ENCODE results near the gene MON1A. TPM values are rescaled to one million over a fixed set of nuclear protein-coding genes. Genes with fewer than 3 reads are reported as not detected.

MON1A gene
- total RNA-seq, 2 donors from 2014 or later: 4.5 to 14.9 TPM

DNA sequence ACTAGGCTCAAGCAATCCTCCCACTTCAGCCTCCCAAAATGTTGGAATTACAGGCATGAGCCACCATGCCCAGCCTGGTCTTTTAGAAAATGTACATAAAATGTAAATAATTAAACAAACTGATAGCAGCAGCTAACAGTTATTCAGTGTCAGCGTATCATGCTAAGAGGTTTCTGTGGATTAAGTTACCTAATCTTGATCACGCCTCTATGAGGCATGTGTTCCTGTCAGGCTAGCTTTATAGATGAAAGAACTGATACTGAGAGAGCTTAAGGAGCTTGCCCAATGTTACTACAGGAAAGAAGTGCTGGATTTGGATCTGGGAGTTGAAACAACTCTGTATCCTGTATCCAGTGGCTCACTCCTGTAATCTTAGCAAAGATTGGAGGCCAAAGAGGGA lies 14.7 kb downstream of the MON1A start:
- intact Hi-C loops (cut with DNase I): no loop called here
- no peak overlapping the region for H3K4me3 ChIP-seq
- TF ChIP-seq, protein P1, sequence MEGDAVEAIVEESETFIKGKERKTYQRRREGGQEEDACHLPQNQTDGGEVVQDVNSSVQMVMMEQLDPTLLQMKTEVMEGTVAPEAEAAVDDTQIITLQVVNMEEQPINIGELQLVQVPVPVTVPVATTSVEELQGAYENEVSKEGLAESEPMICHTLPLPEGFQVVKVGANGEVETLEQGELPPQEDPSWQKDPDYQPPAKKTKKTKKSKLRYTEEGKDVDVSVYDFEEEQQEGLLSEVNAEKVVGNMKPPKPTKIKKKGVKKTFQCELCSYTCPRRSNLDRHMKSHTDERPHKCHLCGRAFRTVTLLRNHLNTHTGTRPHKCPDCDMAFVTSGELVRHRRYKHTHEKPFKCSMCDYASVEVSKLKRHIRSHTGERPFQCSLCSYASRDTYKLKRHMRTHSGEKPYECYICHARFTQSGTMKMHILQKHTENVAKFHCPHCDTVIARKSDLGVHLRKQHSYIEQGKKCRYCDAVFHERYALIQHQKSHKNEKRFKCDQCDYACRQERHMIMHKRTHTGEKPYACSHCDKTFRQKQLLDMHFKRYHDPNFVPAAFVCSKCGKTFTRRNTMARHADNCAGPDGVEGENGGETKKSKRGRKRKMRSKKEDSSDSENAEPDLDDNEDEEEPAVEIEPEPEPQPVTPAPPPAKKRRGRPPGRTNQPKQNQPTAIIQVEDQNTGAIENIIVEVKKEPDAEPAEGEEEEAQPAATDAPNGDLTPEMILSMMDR (IDR thresholded peaks at IDR 0.05): no peak
- H3K9ac ChIP-seq (ENCODE audit: low read depth in 2 of 2, low read length in 2 of 2): no peak overlapping the region
- H3K27ac ChIP-seq: no peak overlapping the region
- no peaks in the 10 kb centered on the region for H3K27me3 ChIP-seq
- no peaks in the 10 kb centered on the region for H3K36me3 ChIP-seq
- no peaks in the 10 kb centered on the region for H3K9me3 ChIP-seq
- no peak for DNase-seq
- no peaks in the 10 kb centered on the region for H3K4me1 ChIP-seq

DNA sequence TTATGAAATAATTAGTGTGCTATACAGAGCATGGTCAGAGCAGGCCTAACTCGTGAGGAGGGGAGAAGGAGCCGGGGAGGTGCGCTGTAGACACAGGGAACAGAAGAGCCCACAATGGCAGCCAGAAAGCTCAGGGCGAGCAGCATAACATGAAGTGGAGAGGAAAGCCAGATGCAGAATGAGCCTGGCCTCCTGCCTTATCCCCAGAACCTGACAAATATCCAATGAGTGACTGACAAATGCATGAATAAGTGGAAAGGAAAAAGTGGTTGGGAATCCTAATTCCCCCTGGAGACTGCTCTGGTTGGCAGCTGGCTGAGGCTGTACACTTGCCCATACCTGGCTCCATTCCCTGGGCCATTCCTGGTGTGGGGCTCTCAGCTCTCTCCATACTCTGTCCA lies 16.7 kb downstream of the MON1A start:
- TF ChIP-seq, protein P1 (IDR thresholded peaks at IDR 0.05): no peak
- H3K36me3 ChIP-seq: no peaks in the 10 kb centered on the region
- no peak overlapping the region for H3K9ac ChIP-seq (ENCODE audit: low read depth in 2 of 2, low read length in 2 of 2)
- DNase-seq: no peak
- no peak overlapping the region for H3K4me3 ChIP-seq
- H3K4me1 ChIP-seq: no peaks in the 10 kb centered on the region
- no peak overlapping the region for H3K27ac ChIP-seq
- H3K27me3 ChIP-seq: no peaks in the 10 kb centered on the region
- no peaks in the 10 kb centered on the region for H3K9me3 ChIP-seq
- intact Hi-C loops (cut with DNase I): no loop called here

DNA sequence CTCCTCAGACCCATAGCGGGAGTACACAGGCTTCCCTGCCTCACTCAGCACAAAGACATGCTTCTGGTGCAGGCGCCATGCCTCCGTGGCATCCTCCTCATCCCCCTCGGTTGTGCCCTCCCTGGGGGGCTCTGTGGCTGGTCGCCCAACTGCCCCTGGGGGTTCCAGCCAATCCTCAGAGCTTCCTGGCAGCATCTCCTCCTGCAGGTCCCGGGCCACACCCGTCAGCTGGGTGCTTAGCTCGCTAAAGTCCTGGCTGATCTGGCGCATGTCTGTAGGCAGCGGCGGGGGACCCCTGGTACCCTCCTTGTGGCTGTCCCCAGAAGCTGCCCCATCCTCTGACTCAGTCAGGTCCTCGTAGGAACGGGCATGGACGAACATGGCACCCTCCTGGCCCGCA lies 18.0 kb downstream of the MON1A start:
- DNase-seq: no peak
- intact Hi-C loops (cut with DNase I): no loop called here
- H3K36me3 ChIP-seq: no peaks in the 10 kb centered on the region

DNA sequence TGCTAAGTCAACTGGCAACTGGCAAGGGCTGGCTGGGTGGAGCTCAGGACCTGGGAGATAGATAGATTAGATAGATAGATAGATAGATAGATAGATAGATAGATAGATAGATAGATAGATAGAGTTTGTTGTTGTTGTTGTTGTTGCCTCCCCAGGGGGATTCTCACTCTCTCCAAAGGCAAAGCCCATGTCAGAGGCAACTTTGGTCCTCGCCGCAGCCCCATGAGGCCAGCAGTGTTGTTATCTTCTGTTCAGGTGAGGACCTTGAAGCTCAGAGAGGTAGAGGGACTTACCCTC lies 18.5 kb downstream of the MON1A start:
- peaks cover 7% of the 10 kb centered on the region for H3K4me1 ChIP-seq
- H3K27me3 ChIP-seq: no peaks in the 10 kb centered on the region
- H3K4me3 ChIP-seq: no peak overlapping the region
- no peaks in the 10 kb centered on the region for H3K9me3 ChIP-seq
- H3K36me3 ChIP-seq: no peaks in the 10 kb centered on the region
- no peak for DNase-seq
- H3K27ac ChIP-seq: no peak overlapping the region
- H3K9ac ChIP-seq (ENCODE audit: low read depth in 2 of 2, low read length in 2 of 2): no peak overlapping the region
- intact Hi-C loops (cut with DNase I): no loop called here
- TF ChIP-seq, protein P1 (IDR thresholded peaks at IDR 0.05): no peak

More for the DNA sequence above, 18.0 kb downstream of the MON1A start:
- Histone ChIP-seq H3K4me1 (peaks cover 5% of the 10 kb centered on the region), H3K27me3 (no peaks in the 10 kb centered on the region), H3K9me3 (no peaks in the 10 kb centered on the region), H3K4me3 (no peak overlapping the region), H3K27ac (no peak overlapping the region), H3K9ac (ENCODE audit: low read depth in 2 of 2, low read length in 2 of 2) (no peak overlapping the region)
- TF ChIP-seq, protein P1 (IDR thresholded peaks at IDR 0.05): no peak

DNA sequence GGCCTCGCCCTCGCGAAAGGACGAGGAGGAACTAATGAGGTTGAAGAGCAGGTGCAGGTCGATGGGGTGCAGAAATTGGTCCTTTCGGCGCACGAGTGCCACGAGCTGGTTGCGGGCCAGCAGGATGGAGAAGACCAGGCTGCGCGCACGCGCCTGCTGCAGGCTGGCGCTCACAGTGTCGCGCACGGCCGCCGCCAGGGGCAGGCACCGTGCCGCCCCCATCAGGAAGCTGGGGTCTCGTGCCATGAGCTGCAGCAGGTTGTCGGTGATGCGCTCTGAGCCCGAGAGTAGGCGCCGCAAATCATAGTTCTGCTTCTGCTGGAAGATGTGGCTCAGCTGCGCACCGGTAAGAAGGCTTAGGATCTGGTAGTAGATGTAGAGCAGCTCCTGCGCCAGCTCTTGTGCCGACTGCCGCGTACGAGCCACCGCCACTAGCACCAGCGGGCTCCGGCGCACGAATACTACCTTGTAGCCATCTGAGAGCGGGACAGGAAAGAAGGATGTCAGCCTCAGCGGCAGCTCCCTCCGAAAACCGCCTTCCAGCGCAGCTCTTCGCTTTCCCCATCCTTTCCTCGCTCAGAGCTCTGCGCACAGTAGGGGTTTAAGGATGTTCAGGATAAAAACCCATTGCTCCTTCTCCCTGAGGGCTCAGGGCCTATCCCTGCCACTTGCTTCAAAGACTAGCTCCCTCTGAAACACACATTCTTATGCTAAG lies 19.0 kb downstream of the MON1A start:
- peaks cover 10% of the 10 kb centered on the region for H3K4me1 ChIP-seq
- H3K27me3 ChIP-seq: no peaks in the 10 kb centered on the region
- DNase-seq: no peak
- no peaks in the 10 kb centered on the region for H3K9me3 ChIP-seq
- no peak overlapping the region for H3K9ac ChIP-seq (ENCODE audit: low read depth in 2 of 2, low read length in 2 of 2)
- H3K4me3 ChIP-seq: no peak overlapping the region
- TF ChIP-seq, protein P1 (IDR thresholded peaks at IDR 0.05): no peak
- intact Hi-C loops (cut with DNase I): no loop called here
- H3K36me3 ChIP-seq: no peaks in the 10 kb centered on the region
- no peak overlapping the region for H3K27ac ChIP-seq
